MM.1S (cell line): Measurements from ENCODE around the gene RBAK.

Experiments
- EZH2 ChIP-seq: fragments of 300-600 bp; sonication (generic); optimal IDR thresholded peaks from 2 replicates; pipeline ENCODE3; 2017; ENCODE audit warnings: low read depth, mild to moderate bottlenecking, antibody characterized with exemption, low read length, mixed read lengths
- EZH2phosphoT487 ChIP-seq: fragments of 300-600 bp; sonication (generic); IDR thresholded peaks from 2 replicates; pipeline ENCODE4 v1.6.1; 2018; ENCODE audit warnings: antibody characterized with exemption, low read length
- TF ChIP-seq, protein P1 (sequence below): fragments of 300-600 bp; sonication (generic); IDR thresholded peaks from 2 replicates; pipeline ENCODE4 v1.5.1; 2016; ENCODE audit warnings: antibody characterized with exemption, low read length, mixed read lengths

DNA sequence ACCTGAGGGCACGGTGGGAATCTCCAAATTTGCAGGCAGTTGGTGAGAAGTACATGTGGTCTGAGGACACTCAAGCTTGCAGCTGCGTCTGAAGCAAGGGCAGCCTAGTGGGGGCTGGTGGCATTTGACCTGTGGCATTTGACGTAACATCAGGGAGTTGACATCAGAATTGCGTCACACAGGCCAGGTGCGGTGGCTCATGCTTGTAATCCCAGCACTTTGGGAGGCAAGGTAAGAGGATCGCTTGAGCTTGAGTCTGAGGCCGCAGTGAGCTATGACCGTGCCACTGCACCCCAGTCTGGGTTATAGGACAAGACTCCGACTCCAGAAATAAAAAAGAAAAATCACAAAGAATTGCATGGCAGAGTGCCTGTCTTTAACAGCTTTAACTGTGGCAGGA, 25.6 kb upstream of the RBAK start:
- TF ChIP-seq EZH2 (no peak), EZH2phosphoT487 (no peak)
- TF ChIP-seq, protein P1, sequence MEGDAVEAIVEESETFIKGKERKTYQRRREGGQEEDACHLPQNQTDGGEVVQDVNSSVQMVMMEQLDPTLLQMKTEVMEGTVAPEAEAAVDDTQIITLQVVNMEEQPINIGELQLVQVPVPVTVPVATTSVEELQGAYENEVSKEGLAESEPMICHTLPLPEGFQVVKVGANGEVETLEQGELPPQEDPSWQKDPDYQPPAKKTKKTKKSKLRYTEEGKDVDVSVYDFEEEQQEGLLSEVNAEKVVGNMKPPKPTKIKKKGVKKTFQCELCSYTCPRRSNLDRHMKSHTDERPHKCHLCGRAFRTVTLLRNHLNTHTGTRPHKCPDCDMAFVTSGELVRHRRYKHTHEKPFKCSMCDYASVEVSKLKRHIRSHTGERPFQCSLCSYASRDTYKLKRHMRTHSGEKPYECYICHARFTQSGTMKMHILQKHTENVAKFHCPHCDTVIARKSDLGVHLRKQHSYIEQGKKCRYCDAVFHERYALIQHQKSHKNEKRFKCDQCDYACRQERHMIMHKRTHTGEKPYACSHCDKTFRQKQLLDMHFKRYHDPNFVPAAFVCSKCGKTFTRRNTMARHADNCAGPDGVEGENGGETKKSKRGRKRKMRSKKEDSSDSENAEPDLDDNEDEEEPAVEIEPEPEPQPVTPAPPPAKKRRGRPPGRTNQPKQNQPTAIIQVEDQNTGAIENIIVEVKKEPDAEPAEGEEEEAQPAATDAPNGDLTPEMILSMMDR: no peak
